Pancreas (tissue), 10 donors: ENCODE results near the gene CADM3. TPM values are rescaled to one million over a fixed set of nuclear protein-coding genes. Genes with fewer than 3 reads are reported as not detected.

Source experiments
- ATAC-seq, 4 donors: fragments of 200-7000 bp; cut with Tn5 transposase; one replicate each; pipeline versions ENCODE4 v1.8.0 to v1.9.1; 2020; ENCODE audit warnings: mild to moderate bottlenecking in 4 of 4, moderate library complexity in 4 of 4
- DNase-seq, 6 donors: peaks; one replicate each; pipeline ENCODE4 v3.0.0-alpha.2; 2020
- FAIRE-seq: peaks from 2 replicates; lab custom pipeline; 2012; peaks lifted over from hg19 to GRCh38; lab: Jason Lieb, UNC
- H3K27ac ChIP-seq, 4 donors: fragments of 200-600 bp; sonication (generic); 1 replicate in 3 of 4; 2 replicates in 1 of 4; pipeline versions ENCODE4 v1.5.0 to v1.8.0; 2020
- H3K27me3 ChIP-seq, 4 donors: fragments of 200-600 bp; one replicate each; pipeline ENCODE4 v1.8.0; 2021
- H3K36me3 ChIP-seq, 3 donors: fragments of 200-600 bp; sonication (generic) in 1 of 3; one replicate each; pipeline versions ENCODE4 v1.5.0 to v1.8.0; 2020 to 2021
- H3K4me1 ChIP-seq, 3 donors: fragments of 200-600 bp; one replicate each; pipeline ENCODE4 v1.8.0; 2021
- H3K4me3 ChIP-seq, 4 donors: fragments of 200-600 bp; sonication (generic) in 2 of 4; one replicate each; pipeline versions ENCODE4 v1.5.0 to v1.8.0; 2020 to 2021
- H3K9me3 ChIP-seq, 4 donors: fragments of 200-600 bp; one replicate each; pipeline ENCODE4 v1.8.0; 2021
- CTCF ChIP-seq, 4 donors: fragments of 200-600 bp; sonication (generic) in 3 of 4; IDR thresholded peaks; one replicate each; pipeline versions ENCODE4 v1.5.0 to v1.8.0; 2021; ENCODE audit warnings: antibody characterized with exemption in 4 of 4
- WGBS, 2 donors: extraction: QIAGEN DNeasy Blood & Tissue Kit; methylation state at CpG; one replicate each; pipeline ENCODE4 v1.1.7; 2013; 5-methylcytosine and 5-hydroxymethylcytosine counted together
- intact Hi-C, 3 donors: fragments of 100-400 bp; cut with DNase I; formaldehyde crosslinking; loops; one replicate each; pipeline versions ENCODE4 v1.11.1 to v1.14.2; 2022
- polyA plus RNA-seq, 2 donors: library from polyadenylated mRNA; stranded (reverse); fragments of 200-250 nt; gene quantifications; one replicate each; pipeline ENCODE4 v1.2.3, GENCODE V29; 2013
- total RNA-seq, 6 donors: library from RNA; stranded (reverse); fragmentation: NEBNext Ultra II Directional in 4 of 6; extraction: Animal tissue kit (Norgen Biotek cat#: 25700) in 4 of 6; gene quantifications; one replicate each; pipeline versions ENCODE4 v1.2.1 to v1.2.4, GENCODE V29; 2021 to 2023
- donor health status: healthy with polysubstance abuse.
- donor health status: DM: no; HTN: no; CAD: no; lungs with moderate emphysema.
- donor health status: DM: no; HTN: no; CAD: no.
- donor health status: control.
- donor health status: control.
- donor health status: Bipolar disorder and iron deficiency.
- donor health status: DM: yes; HTN: yes; CAD: no.
- donor health status: DM: no; HTN: no; CAD: no.
- donor health status: DM: no; HTN: no; CAD: no.
- donor health status: DM: yes; HTN: yes; CAD: no.

Gene CADM3
- total RNA-seq (1 to 10 TPM in 1 of 6 donors, under 1 TPM in 5; 0.25 to 1.4 (median 0.65) TPM), polyA plus RNA-seq (1 to 10 TPM; 1.0 to 1.4 TPM)

DNA sequence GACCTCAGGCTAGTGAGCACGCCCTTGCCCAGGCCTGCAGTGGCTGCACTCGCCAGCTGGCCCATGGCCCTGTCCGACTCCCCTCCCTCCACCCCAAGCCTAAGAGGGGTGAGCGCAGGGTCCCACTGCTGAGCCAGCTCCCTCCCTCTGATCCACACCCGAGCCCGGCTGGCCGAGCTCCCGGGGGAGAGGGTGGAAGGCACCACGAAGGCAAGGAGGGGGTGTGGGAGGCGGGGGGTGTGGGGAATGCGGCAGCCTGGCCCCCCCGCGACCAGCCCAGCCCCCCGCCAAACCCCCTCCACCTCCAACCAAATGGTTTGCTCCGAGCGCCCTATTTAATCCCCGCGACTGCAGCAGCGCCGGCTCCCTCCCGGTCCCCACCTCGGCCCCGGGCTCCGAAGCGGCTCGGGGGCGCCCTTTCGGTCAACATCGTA, at the start of gene CADM3:
TSS of gene CADM3 (plus strand) at position 362 of the 434 bp plus-strand sequence. CDS start 151 bp downstream, outside the sequence.
- ATAC-seq, result no peak
- peak in 2 of 6 donors; percentile 54 to 58 for DNase-seq
- H3K27me3 ChIP-seq, result peaks cover 0 to 6% (median 0%) of the 10 kb centered on the region in 4 donors
- 4% methylated on average over 10 to 29 of the region's 29 CpGs for WGBS, 2 donors
- no peaks in the 10 kb centered on the region for H3K9me3 ChIP-seq
- H3K36me3 ChIP-seq, result no peaks in the 10 kb centered on the region
- FAIRE-seq, result no peak
- H3K4me1 ChIP-seq, result no peaks in the 10 kb centered on the region
- no peak for TF ChIP-seq CTCF (IDR thresholded peaks at IDR 0.05)
- H3K27ac ChIP-seq, result no peak within 1 kb of the TSS
- intact Hi-C loops, result no loop called here
- H3K4me3 ChIP-seq, result peak within 1 kb of the TSS in 1 of 4 donors; percentile 14

DNA sequence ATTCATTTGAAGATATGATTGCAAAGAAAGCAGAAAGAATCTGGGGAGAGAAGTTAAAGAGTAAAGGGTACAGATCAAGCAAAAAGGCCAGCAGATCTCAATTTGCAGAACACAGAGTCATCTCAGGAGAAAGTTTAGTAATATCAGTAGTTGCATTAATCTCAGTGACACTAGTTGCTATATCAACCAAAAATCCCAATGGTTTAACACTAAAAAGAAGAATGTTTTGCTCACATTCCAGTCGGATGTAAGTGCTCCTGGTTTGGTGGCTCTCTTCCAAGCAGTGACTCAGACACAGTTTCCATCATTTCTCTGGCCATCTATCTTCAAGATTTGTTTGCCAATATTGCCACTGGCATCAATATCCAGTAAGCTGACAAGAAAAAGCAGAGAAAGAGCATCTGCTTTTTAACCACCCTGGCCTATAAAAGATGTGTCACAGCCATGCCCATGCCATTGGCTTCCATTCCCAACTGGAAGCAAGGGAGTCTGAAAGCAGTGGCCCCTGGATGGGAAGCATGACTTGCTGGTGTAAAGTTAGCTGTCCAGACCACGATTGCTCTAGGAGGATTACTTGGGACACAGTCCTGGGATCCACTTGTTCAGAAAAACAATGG, 49.3 kb upstream of the CADM3 start:
- Histone ChIP-seq H3K27ac (no peak overlapping the region), H3K36me3 (no peaks in the 10 kb centered on the region), H3K4me3 (no peak overlapping the region), H3K4me1 (no peaks in the 10 kb centered on the region), H3K9me3 (no peaks in the 10 kb centered on the region), H3K27me3 (no peaks in the 10 kb centered on the region)
- DNase-seq, result no peak
- no peak for TF ChIP-seq CTCF (IDR thresholded peaks at IDR 0.05)
- FAIRE-seq, result no peak
- WGBS, 2 donors, result 29 to 30% methylated on average over 2 of the region's 2 CpGs
- ATAC-seq, result no peak
- intact Hi-C loops, result no loop called here

GRCh38 chr1:159123587-159123986, 47.8 kb upstream of the CADM3 start:
- DNase-seq (no peak), ATAC-seq (no peak), FAIRE-seq (no peak)
- Histone ChIP-seq H3K36me3 (no peaks in the 10 kb centered on the region), H3K9me3 (no peaks in the 10 kb centered on the region), H3K4me1 (no peaks in the 10 kb centered on the region), H3K4me3 (no peak overlapping the region), H3K27ac (no peak overlapping the region), H3K27me3 (no peaks in the 10 kb centered on the region)
- WGBS, 2 donors, result 71 to 80% methylated on average over 5 of the region's 5 CpGs
- intact Hi-C loops, result no loop called here
- TF ChIP-seq CTCF (IDR thresholded peaks at IDR 0.05), result no peak

- 41 to 52% methylated on average over 12 of the region's 12 CpGs for WGBS, 2 donors
- H3K4me1 ChIP-seq, result no peaks in the 10 kb centered on the region
- intact Hi-C loops, result no loop called here
- no peaks in the 10 kb centered on the region for H3K27me3 ChIP-seq
- H3K27ac ChIP-seq, result no peak overlapping the region
- FAIRE-seq (peak; percentile 67), DNase-seq (peak; percentile 14 to 83 (median 42)), ATAC-seq (peak in 3 of 4 donors; percentile 60 to 66 (median 65))
- no peak overlapping the region for H3K4me3 ChIP-seq
- H3K9me3 ChIP-seq, result no peaks in the 10 kb centered on the region
- peak; percentile 57 to 79 (median 62) for TF ChIP-seq CTCF (IDR thresholded peaks at IDR 0.05)
- no peaks in the 10 kb centered on the region for H3K36me3 ChIP-seq
Measured at GRCh38 chr1:159132271-159132881, 39.0 kb upstream of the CADM3 start.

DNA sequence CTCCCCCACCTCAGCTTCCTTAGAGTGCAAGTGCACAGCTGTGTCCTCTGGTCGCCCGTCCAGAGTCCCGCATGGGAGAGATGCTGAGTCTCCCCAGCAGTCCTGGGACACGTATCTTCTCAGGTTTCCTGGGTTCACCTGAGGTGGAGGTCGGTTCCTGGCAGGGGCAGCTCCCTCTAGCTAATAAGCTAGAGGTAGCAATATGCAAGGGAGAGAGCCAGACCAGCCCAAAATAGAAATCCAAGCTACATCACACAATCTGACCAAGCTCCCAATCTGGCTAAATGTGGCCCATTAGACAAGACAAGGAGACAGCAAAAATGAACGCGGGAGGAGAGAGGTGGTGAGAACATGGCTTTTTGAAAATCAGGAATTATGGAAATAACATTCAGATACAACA, 30.9 kb upstream of the CADM3 start:
- Histone ChIP-seq H3K4me3 (no peak overlapping the region), H3K27me3 (no peaks in the 10 kb centered on the region), H3K9me3 (no peaks in the 10 kb centered on the region), H3K36me3 (no peaks in the 10 kb centered on the region), H3K4me1 (no peaks in the 10 kb centered on the region), H3K27ac (no peak overlapping the region)
- FAIRE-seq, result no peak
- WGBS, 2 donors, result 39 to 43% methylated on average over 7 of the region's 7 CpGs
- no peak for TF ChIP-seq CTCF (IDR thresholded peaks at IDR 0.05)
- intact Hi-C loops, result no loop called here
- DNase-seq, result no peak
- no peak for ATAC-seq
